ENCODE results near the gene IQCM. TPM values are rescaled to one million over a fixed set of nuclear protein-coding genes. Genes with fewer than 3 reads are reported as not detected.
A peak's percentile ranks its signal among the peaks of the same experiment; 100 is the strongest.

Gene IQCM
- total RNA-seq, 4 donors from 2014 or later = not detected

GRCh38 chr4:149785696-149786431, 29.8 kb downstream of the IQCM start:
- Histone ChIP-seq H3K4me1 (peaks cover 6 to 11% of the 10 kb centered on the region in 2 donors), H3K4me3 (replicated peaks in 1 of 3) (no peak overlapping the region), H3K27me3 (no peaks in the 10 kb centered on the region), H3K9me3 (no peaks in the 10 kb centered on the region), H3K36me3 (no peaks in the 10 kb centered on the region), H3K27ac (peak overlapping the region in 2 of 3 donors; percentile 44 to 78)
- 53 to 59% methylated on average over 1 of the region's 1 CpG for WGBS, 2 donors
- intact Hi-C loops (cut with DNase I) = no loop called here
- DNase-seq = peak; percentile 40 to 45
- no peak for TF ChIP-seq POLR2A (IDR thresholded peaks at IDR 0.05)
- TF ChIP-seq, protein P1, sequence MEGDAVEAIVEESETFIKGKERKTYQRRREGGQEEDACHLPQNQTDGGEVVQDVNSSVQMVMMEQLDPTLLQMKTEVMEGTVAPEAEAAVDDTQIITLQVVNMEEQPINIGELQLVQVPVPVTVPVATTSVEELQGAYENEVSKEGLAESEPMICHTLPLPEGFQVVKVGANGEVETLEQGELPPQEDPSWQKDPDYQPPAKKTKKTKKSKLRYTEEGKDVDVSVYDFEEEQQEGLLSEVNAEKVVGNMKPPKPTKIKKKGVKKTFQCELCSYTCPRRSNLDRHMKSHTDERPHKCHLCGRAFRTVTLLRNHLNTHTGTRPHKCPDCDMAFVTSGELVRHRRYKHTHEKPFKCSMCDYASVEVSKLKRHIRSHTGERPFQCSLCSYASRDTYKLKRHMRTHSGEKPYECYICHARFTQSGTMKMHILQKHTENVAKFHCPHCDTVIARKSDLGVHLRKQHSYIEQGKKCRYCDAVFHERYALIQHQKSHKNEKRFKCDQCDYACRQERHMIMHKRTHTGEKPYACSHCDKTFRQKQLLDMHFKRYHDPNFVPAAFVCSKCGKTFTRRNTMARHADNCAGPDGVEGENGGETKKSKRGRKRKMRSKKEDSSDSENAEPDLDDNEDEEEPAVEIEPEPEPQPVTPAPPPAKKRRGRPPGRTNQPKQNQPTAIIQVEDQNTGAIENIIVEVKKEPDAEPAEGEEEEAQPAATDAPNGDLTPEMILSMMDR (IDR thresholded peaks at IDR 0.05) = no peak

DNA sequence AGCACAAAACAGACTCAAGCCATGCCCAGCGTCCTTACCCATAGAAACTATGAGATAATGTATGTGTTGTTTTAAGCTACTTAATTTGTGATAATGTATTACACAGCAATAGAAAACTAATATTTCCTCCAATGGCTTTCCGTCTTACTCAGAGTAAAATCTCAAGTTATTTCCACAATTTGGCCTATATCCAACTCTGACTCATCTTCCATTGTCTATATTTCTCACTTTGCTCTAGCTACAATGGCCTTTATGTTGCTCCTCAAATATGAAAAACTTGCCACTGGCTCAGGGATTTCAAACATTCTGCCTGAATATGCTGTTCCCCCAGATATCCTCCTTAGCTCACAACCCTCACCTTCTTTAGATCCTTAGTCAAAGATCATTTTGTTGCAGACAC, 31.6 kb downstream of the IQCM start:
- H3K27me3 ChIP-seq = no peaks in the 10 kb centered on the region
- TF ChIP-seq POLR2A (IDR thresholded peaks at IDR 0.05) = no peak
- TF ChIP-seq, protein P1 (IDR thresholded peaks at IDR 0.05) = no peak
- no peak for DNase-seq
- WGBS, 2 donors = 85 to 96% methylated on average over 2 of the region's 2 CpGs
- no peaks in the 10 kb centered on the region for H3K9me3 ChIP-seq
- H3K4me3 ChIP-seq (replicated peaks in 1 of 3) = no peak overlapping the region
- intact Hi-C loops (cut with DNase I) = no loop called here
- no peaks in the 10 kb centered on the region for H3K4me1 ChIP-seq
- H3K27ac ChIP-seq = no peak overlapping the region
- H3K36me3 ChIP-seq = no peaks in the 10 kb centered on the region

- H3K27me3 ChIP-seq = no peaks in the 10 kb centered on the region
- H3K4me1 ChIP-seq = no peaks in the 10 kb centered on the region
- intact Hi-C loops (cut with DNase I) = no loop called here
- no peak overlapping the region for H3K27ac ChIP-seq
- 84 to 89% methylated on average over 3 of the region's 3 CpGs for WGBS, 2 donors
- no peak overlapping the region for H3K4me3 ChIP-seq (replicated peaks in 1 of 3)
- DNase-seq = no peak
- H3K36me3 ChIP-seq = no peaks in the 10 kb centered on the region
- H3K9me3 ChIP-seq = no peaks in the 10 kb centered on the region
- no peak for TF ChIP-seq POLR2A (IDR thresholded peaks at IDR 0.05)
- TF ChIP-seq, protein P1 (IDR thresholded peaks at IDR 0.05) = no peak
These were observed 34.5 kb downstream of the IQCM start for GRCh38 chr4:149781150-149781549.

DNA sequence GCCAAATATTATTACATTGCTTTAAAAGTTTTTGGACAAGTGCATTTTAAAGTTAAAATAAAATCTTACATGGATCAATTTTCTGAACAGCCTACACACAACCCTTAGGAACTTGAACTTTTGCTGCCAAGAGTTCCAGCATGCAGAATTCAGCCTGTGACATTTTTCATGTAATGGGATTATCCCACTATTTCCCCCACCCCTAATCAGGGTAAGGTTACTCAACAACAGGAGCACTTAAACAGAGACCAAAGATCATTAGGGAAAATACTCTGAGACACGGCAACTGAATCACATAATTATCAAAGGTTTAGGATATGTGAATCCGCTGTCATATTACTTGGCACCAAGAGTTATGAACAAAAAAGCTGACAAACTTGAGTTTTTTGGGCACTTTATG, 47.2 kb downstream of the IQCM start:
- DNase-seq = no peak
- Histone ChIP-seq H3K27me3 (no peaks in the 10 kb centered on the region), H3K36me3 (no peaks in the 10 kb centered on the region), H3K27ac (no peak overlapping the region), H3K9me3 (no peaks in the 10 kb centered on the region), H3K4me3 (replicated peaks in 1 of 3) (no peak overlapping the region), H3K4me1 (no peaks in the 10 kb centered on the region)
- no peak for TF ChIP-seq POLR2A (IDR thresholded peaks at IDR 0.05)
- TF ChIP-seq, protein P1 (IDR thresholded peaks at IDR 0.05) = no peak
- intact Hi-C loops (cut with DNase I) = no loop called here
- whole genome bisulfite sequencing, 2 donors = 91 to 94% methylated on average over 2 of the region's 2 CpGs

DNA sequence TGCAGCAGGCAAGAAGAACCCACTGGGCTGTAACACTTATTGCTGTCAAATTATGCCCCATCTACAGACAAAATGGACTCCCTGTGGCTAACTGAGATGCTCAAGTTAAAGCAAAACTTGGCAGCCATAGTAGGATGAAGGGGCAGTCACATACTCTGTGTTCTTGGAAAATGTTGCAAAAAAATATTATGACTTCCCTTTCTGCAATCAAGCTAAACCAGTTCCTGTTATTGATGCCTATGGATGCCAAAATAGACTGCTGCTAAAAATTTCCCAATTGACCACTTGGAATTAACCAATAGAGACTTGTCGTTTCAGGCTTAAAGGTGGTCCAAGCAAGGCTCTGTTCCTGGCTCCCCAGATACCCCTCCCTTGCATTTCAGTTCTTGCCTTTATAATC, 49.5 kb downstream of the IQCM start:
- TF ChIP-seq POLR2A (IDR thresholded peaks at IDR 0.05) = no peak
- TF ChIP-seq, protein P1 (IDR thresholded peaks at IDR 0.05) = no peak
- intact Hi-C loops (cut with DNase I) = no loop called here
- H3K27ac ChIP-seq = no peak overlapping the region
- H3K4me3 ChIP-seq (replicated peaks in 1 of 3) = no peak overlapping the region
- no peaks in the 10 kb centered on the region for H3K36me3 ChIP-seq
- DNase-seq = no peak
- no peaks in the 10 kb centered on the region for H3K4me1 ChIP-seq
- H3K27me3 ChIP-seq = no peaks in the 10 kb centered on the region
- no peaks in the 10 kb centered on the region for H3K9me3 ChIP-seq
- WGBS, 2 donors = 84 to 87% methylated on average over 1 of the region's 1 CpG
